Measurements from ENCODE around the gene TMEM59L.

The TMEM59L gene

DNA sequence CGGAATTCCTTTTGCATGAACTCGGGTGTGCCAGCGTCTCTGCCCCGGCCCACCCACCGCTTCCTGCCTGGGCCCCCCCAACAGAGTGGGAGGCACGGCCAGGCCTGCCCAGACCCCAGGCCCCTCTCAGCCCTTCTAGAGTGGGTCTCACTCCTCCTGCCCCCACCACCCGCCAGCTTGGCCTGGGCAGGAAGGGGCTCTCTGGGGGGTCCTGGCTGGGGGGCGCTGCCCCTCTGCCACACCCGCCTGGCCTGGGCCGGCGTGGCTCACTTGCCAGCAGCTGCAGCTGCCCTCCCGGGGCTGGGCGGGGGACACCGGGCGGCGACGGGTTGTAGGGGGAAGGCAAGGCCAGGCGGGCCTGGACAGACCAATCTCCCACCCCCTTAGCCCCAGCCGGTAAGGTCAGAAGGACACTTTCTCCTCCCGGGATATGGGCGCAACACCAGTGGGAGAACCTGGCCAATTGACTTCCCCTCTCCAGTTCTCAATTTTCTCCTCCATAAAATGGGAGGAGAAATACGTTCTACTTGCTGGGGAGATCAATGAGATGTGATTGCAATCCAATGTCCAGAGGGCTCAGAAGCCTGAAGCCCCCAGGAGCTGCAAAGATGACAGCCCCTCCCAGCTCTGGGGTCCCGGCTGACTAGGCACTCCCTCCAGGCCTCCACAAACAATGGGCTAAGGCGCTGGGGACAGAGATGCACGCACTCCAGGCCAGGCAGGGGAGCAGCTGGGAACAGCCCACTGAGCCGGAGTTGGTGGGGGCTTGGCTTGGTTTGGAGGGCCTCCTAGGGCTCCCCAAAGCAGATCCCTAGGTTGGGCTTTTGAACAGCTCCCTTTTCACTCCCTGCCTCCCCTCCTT lies 8.5 kb upstream of the TMEM59L start:
- H3K4me1 ChIP-seq: peaks cover 7% of the 10 kb centered on the region
- H2AFZ ChIP-seq: no peak overlapping the region
- no peaks in the 10 kb centered on the region for H3K79me2 ChIP-seq
- TF ChIP-seq, protein P1, sequence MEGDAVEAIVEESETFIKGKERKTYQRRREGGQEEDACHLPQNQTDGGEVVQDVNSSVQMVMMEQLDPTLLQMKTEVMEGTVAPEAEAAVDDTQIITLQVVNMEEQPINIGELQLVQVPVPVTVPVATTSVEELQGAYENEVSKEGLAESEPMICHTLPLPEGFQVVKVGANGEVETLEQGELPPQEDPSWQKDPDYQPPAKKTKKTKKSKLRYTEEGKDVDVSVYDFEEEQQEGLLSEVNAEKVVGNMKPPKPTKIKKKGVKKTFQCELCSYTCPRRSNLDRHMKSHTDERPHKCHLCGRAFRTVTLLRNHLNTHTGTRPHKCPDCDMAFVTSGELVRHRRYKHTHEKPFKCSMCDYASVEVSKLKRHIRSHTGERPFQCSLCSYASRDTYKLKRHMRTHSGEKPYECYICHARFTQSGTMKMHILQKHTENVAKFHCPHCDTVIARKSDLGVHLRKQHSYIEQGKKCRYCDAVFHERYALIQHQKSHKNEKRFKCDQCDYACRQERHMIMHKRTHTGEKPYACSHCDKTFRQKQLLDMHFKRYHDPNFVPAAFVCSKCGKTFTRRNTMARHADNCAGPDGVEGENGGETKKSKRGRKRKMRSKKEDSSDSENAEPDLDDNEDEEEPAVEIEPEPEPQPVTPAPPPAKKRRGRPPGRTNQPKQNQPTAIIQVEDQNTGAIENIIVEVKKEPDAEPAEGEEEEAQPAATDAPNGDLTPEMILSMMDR (IDR thresholded peaks at IDR 0.05): no peak
- H3K9ac ChIP-seq: no peak overlapping the region
- H3K4me3 ChIP-seq (ENCODE audit: low read depth, low read length): no peak overlapping the region
- peaks cover 9% of the 10 kb centered on the region for H3K27me3 ChIP-seq (ENCODE audit: control insufficient read depth, insufficient read depth, low read length)
- no peak overlapping the region for H3K27ac ChIP-seq
- no peak overlapping the region for H3K4me2 ChIP-seq (ENCODE audit: low read length)
- no peaks in the 10 kb centered on the region for H3K36me3 ChIP-seq (ENCODE audit: control insufficient read depth, insufficient read depth, low read length)
- H3K9me3 ChIP-seq (ENCODE audit: control insufficient read depth, low read length): no peaks in the 10 kb centered on the region

- no peak overlapping the region for H2AFZ ChIP-seq
- no peak overlapping the region for H3K9ac ChIP-seq
- no peaks in the 10 kb centered on the region for H3K79me2 ChIP-seq
- H3K4me1 ChIP-seq: peaks cover 7% of the 10 kb centered on the region
- no peaks in the 10 kb centered on the region for H3K9me3 ChIP-seq (ENCODE audit: control insufficient read depth, low read length)
- no peaks in the 10 kb centered on the region for H3K36me3 ChIP-seq (ENCODE audit: control insufficient read depth, insufficient read depth, low read length)
- H3K4me2 ChIP-seq (ENCODE audit: low read length): no peak overlapping the region
- peaks cover 9% of the 10 kb centered on the region for H3K27me3 ChIP-seq (ENCODE audit: control insufficient read depth, insufficient read depth, low read length)
- no peak overlapping the region for H3K4me3 ChIP-seq (ENCODE audit: low read depth, low read length)
- no peak overlapping the region for H3K27ac ChIP-seq
- TF ChIP-seq, protein P1 (IDR thresholded peaks at IDR 0.05): no peak
Observed at GRCh38 chr19:18604820-18605159, 7.9 kb upstream of the TMEM59L start.

- Histone ChIP-seq H3K4me2 (ENCODE audit: low read length) (no peak overlapping the region), H3K9ac (no peak overlapping the region), H3K27me3 (ENCODE audit: control insufficient read depth, insufficient read depth, low read length) (peaks cover 9% of the 10 kb centered on the region), H3K27ac (no peak overlapping the region), H3K4me3 (ENCODE audit: low read depth, low read length) (no peak overlapping the region), H3K79me2 (no peaks in the 10 kb centered on the region), H3K9me3 (ENCODE audit: control insufficient read depth, low read length) (no peaks in the 10 kb centered on the region), H3K4me1 (peaks cover 7% of the 10 kb centered on the region), H2AFZ (no peak overlapping the region), H3K36me3 (ENCODE audit: control insufficient read depth, insufficient read depth, low read length) (no peaks in the 10 kb centered on the region)
- TF ChIP-seq, protein P1 (IDR thresholded peaks at IDR 0.05): no peak
Observed at GRCh38 chr19:18605196-18605545, 7.5 kb upstream of the TMEM59L start.

DNA sequence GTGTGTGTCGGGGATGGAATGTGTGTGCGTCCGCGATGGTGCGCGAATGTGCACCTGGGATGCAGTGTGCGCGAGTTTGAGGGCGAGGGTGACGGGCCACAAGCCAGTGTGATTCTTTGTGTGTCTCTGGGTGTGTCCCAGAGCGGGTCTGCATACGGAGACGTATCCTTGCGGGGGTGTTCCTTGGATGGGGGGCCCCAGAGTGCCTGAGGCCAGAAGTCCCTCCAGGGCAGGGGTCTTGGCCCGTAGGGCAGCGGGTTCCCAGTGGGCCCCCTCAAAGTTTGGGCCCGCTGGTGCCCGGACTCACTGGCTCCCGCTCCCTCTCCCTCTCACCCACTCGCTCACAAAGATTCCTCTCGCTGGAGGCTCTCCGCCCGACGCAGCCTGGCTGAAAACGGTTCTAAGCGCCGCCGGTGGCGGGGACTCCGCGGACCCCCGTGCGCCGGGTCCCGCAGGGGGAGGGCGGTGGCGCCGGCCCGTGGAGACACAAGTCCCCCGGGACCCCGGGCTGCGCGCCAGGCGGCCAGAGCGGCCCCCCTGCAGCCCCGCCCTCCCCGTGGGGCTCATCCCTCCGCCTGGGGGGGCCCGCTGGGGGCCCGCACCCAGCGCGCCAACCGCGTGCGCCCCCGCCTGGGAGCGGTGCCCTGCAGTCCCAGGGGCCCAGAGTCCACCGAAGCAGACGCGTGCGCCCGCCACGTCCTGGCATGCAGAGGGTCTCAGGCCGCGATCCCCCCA lies 7.0 kb upstream of the TMEM59L start:
- peaks cover 9% of the 10 kb centered on the region for H3K27me3 ChIP-seq (ENCODE audit: control insufficient read depth, insufficient read depth, low read length)
- no peak overlapping the region for H2AFZ ChIP-seq
- TF ChIP-seq, protein P1 (IDR thresholded peaks at IDR 0.05): no peak
- no peaks in the 10 kb centered on the region for H3K9me3 ChIP-seq (ENCODE audit: control insufficient read depth, low read length)
- H3K27ac ChIP-seq: no peak overlapping the region
- no peaks in the 10 kb centered on the region for H3K79me2 ChIP-seq
- peaks cover 7% of the 10 kb centered on the region for H3K4me1 ChIP-seq
- no peak overlapping the region for H3K9ac ChIP-seq
- no peak overlapping the region for H3K4me3 ChIP-seq (ENCODE audit: low read depth, low read length)
- H3K36me3 ChIP-seq (ENCODE audit: control insufficient read depth, insufficient read depth, low read length): no peaks in the 10 kb centered on the region
- H3K4me2 ChIP-seq (ENCODE audit: low read length): no peak overlapping the region

Measured in parathyroid adenoma (tissue), 2 donors.